HepG2 (cell line): ENCODE measurements around the gene FABP1. TPM values are rescaled to one million over a fixed set of nuclear protein-coding genes. Genes with fewer than 3 reads are reported as not detected.

ENCODE experiments used
- MBNL3 ChIP-seq: fragments of 250-450 bp; sonication (Bioruptor Pico); conservative IDR thresholded peaks from 2 replicates; pipeline ENCODE4 v1.8.0; 2022; ENCODE audit warnings: mild to moderate bottlenecking, inconsistent platforms
- MLLT10 ChIP-seq: sonication (generic); formaldehyde crosslinking; IDR thresholded peaks from 2 replicates; pipeline ENCODE4 v1.4.0; 2020; ENCODE audit warnings: missing genetic modification reagents
- PHB2 ChIP-seq: fragments of 450-650 bp; IDR thresholded peaks from 2 replicates; pipeline ENCODE4 v1.6.1; 2018; ENCODE audit not compliant: partially characterized antibody
- PRDM15 ChIP-seq: sonication (generic); formaldehyde crosslinking; IDR thresholded peaks from 2 replicates; pipeline ENCODE4 v1.4.0; 2020; ENCODE audit warnings: missing genetic modification reagents
- SRSF1 ChIP-seq: fragments of 200-400 bp; formaldehyde crosslinking; optimal IDR thresholded peaks from 2 replicates; pipeline ENCODE3; 2017; ENCODE audit warnings: mild to moderate bottlenecking, low read depth, low read length, moderate library complexity
- STAT6 ChIP-seq: sonication (generic); formaldehyde crosslinking; IDR thresholded peaks from 2 replicates; pipeline ENCODE4 v1.4.0; 2020; ENCODE audit warnings: missing genetic modification reagents, mild to moderate bottlenecking, borderline replicate concordance
- YY1 ChIP-seq: IDR thresholded peaks from 2 replicates; pipeline ENCODE4 v1.6.1; 2011; ENCODE audit warnings: low read length, low read depth, moderate library complexity, mild to moderate bottlenecking; ENCODE audit not compliant: insufficient read depth, insufficient replicate concordance
- ZBTB26 ChIP-seq: IDR thresholded peaks from 2 replicates; pipeline ENCODE4 v1.6.1; 2016; ENCODE audit warnings: missing compliant biosample characterization, missing genetic modification reagents, borderline replicate concordance
- ZFY ChIP-seq: sonication (generic); formaldehyde crosslinking; IDR thresholded peaks from 2 replicates; pipeline ENCODE4 v1.4.0; 2020; ENCODE audit warnings: missing genetic modification reagents
- ZNF124 ChIP-seq: sonication (generic); formaldehyde crosslinking; IDR thresholded peaks from 2 replicates; pipeline ENCODE4 v1.4.0; 2020; ENCODE audit warnings: missing genetic modification reagents
- ZNF414 ChIP-seq: sonication (generic); formaldehyde crosslinking; IDR thresholded peaks from 2 replicates; pipeline ENCODE4 v1.5.0; 2020; ENCODE audit warnings: missing genetic modification reagents
- ZNF501 ChIP-seq: sonication (generic); formaldehyde crosslinking; IDR thresholded peaks from 2 replicates; pipeline ENCODE4 v1.5.1; 2020; ENCODE audit warnings: mild to moderate bottlenecking, moderate library complexity, missing genetic modification reagents
- ZNF513 ChIP-seq: sonication (generic); formaldehyde crosslinking; conservative IDR thresholded peaks from 2 replicates; pipeline ENCODE4 v1.5.0; 2020; ENCODE audit warnings: missing genetic modification reagents
- ZNF615 ChIP-seq: sonication (generic); formaldehyde crosslinking; IDR thresholded peaks from 2 replicates; pipeline ENCODE4 v1.5.0; 2020; ENCODE audit warnings: mild to moderate bottlenecking, missing genetic modification reagents, borderline replicate concordance
- ZNF704 ChIP-seq: sonication (generic); formaldehyde crosslinking; IDR thresholded peaks from 2 replicates; pipeline ENCODE4 v1.8.1; 2023; ENCODE audit warnings: mild to moderate bottlenecking, inconsistent platforms, moderate library complexity, missing genetic modification reagents, borderline replicate concordance
- ZUFSP ChIP-seq: sonication (generic); formaldehyde crosslinking; IDR thresholded peaks from 2 replicates; pipeline ENCODE4 v1.9.0; 2021; ENCODE audit warnings: missing genetic modification reagents, mild to moderate bottlenecking, borderline replicate concordance
- polyA plus RNA-seq, 8 experiments: library from polyadenylated mRNA; depleted of rRNA in 3 of 8; stranded (reverse) in 7 of 8; unstranded in 1 of 8; fragments of >200 nt; fragmentation: Illumina TruSeq in 4 of 8; extraction: Trizol in 4 of 8; gene quantifications; 2 replicates each; pipeline versions ENCODE4 v1.2.1 to v1.2.3, GENCODE V29; 2011 to 2016; ENCODE audit warnings: low read depth in 4 of 8, missing spikeins in 1 of 8, mixed read lengths in 1 of 8; ENCODE audit not compliant: insufficient read depth in 1 of 8
- total RNA-seq, 5 experiments: library from RNA; depleted of rRNA; stranded (reverse); fragments of >200 nt; fragmentation: Illumina TruSeq; extraction: Trizol; gene quantifications; 2 replicates each; pipeline ENCODE4 v1.2.3, GENCODE V29; 2016; ENCODE audit warnings: low read depth in 1 of 5

Gene FABP1
- total and polyA plus RNA-seq, 2 of the 13 experiments (the other 11 are each of a cell fraction or from before 2014, with no cell fraction given): 644 to 1,608 TPM

- TF ChIP-seq ZNF124 (CRISPR knock-in tag): peak; percentile 79; the same call in 1 of the 2 replicates
- no peak for TF ChIP-seq ZNF513 (CRISPR knock-in tag)
- TF ChIP-seq SRSF1: no peak
- TF ChIP-seq MLLT10: no peak
- TF ChIP-seq ZNF501: no peak; the same call in 1 of the 2 replicates
- peak; percentile 73; the same call in 1 of the 2 replicates for TF ChIP-seq ZBTB26 (CRISPR knock-in tag)
- no peak for TF ChIP-seq ZFY (CRISPR knock-in tag)
- TF ChIP-seq YY1: no peak
- no peak for TF ChIP-seq STAT6 (CRISPR knock-in tag)
- no peak for TF ChIP-seq ZNF615 (CRISPR knock-in tag)
- no peak for TF ChIP-seq PRDM15 (CRISPR knock-in tag)
- no peak for TF ChIP-seq MBNL3 (CRISPR knock-in tag)
- TF ChIP-seq ZNF414 (CRISPR knock-in tag): peak; percentile 49; the same call in 1 of the 2 replicates
- TF ChIP-seq ZNF704 (CRISPR knock-in tag): no peak
- no peak for TF ChIP-seq ZUFSP (CRISPR knock-in tag)
- TF ChIP-seq PHB2: no peak
These were observed 32.1 kb upstream of the FABP1 start (continued) for GRCh38 chr2:88159955-88160415.
